ENCODE measurements around the gene OBSCN.

Gene OBSCN

GRCh38 chr1:228420968-228421826 is 213.4 kb downstream of the OBSCN start:
- no peak for DNase-seq

GRCh38 chr1:228423404-228424053 is 215.7 kb downstream of the OBSCN start:
- no peak for DNase-seq

GRCh38 chr1:228424685-228425660 is 217.1 kb downstream of the OBSCN start:
- no peak for DNase-seq

DNA sequence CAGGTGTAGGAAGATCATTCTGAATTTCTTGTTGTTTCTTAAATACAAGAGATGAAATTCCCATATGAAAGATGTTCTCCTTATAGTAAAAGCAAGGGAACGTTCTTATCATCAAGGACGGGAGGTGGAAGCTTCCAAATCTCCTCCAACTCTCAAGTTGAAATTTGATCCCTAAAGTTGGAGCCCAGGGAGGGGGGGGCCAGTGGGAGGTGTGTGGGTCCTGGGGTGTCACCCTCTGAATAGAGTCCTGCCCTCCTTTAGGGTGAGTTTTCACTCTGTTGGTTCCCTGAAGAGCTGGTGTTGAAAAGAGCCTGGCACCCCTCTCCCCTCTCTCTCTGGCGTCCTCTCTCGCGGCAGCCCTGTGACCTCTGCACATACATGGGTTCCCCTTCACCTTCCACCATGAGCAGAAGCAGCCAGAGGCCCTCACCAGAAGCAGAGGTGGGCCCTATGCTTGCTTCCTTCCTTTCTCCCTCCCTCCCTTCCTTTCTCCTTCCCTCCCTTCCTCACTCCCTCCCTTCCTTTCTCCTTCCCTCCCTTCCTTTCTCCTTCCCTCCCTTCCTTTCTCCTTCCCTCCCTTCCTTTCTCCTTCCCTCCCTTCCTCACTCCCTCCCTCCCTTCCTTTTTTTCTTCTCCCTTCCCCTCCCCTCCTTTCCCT is 218.8 kb downstream of the OBSCN start:
- DNase-seq, result no peak

DNA sequence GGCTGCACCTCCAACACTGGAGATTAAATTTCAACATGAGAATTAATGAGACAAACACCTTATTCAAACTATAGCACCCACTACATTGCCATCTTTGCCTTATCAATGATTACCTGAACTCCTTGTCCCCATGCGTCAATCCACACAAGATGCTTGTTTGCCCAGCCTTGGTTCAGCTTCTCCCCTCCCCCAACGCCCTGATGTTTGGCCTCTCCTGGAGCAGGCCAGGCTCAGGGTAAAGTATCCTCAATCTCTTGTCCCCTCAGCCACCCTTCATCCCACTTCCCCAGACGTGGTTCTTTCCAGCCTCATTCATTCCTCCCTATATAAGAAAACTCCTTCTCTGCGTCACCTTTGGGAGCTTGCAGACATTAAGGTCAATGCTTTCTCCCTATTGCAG is 220.6 kb downstream of the OBSCN start:
- DNase-seq, result no peak

Data from fibroblast of skin of scalp (primary cell).